Keratinocyte (primary cell): ENCODE measurements around the gene SLC66A2. TPM values are rescaled to one million over a fixed set of nuclear protein-coding genes. Genes with fewer than 3 reads are reported as not detected.

Experiments
- DNase-seq: peaks from one replicate; pipeline ENCODE4 v3.0.0-alpha.2; 2011; ENCODE audit warnings: low read depth, missing footprints, low spot score
- FAIRE-seq: peaks from 2 replicates; lab custom pipeline; 2011; peaks lifted over from hg19 to GRCh38; lab: Jason Lieb, UNC
- H2AFZ ChIP-seq: 2 replicates; pipeline ENCODE4 v1.6.0; 2012; ENCODE audit warnings: low read length, control low read depth, inconsistent platforms; ENCODE audit not compliant: control insufficient read depth
- H3K27ac ChIP-seq: 2 replicates; pipeline ENCODE4 v1.5.1; 2011; ENCODE audit warnings: low read length; ENCODE audit not compliant: control insufficient read depth, insufficient read depth
- H3K27me3 ChIP-seq: 3 replicates; pipeline ENCODE4 v1.6.0; 2011; ENCODE audit warnings: low read length; ENCODE audit not compliant: control insufficient read depth, insufficient read depth; ENCODE audit errors: extremely low read depth
- H3K36me3 ChIP-seq, 2 experiments: 2 replicates in 1 of 2; 3 replicates in 1 of 2; pipeline ENCODE4 v1.5.1; 2011; ENCODE audit warnings: low read length in 2 of 2, mild to moderate bottlenecking in 1 of 2; ENCODE audit not compliant: control insufficient read depth in 2 of 2, insufficient read depth in 2 of 2; ENCODE audit errors: extremely low read depth in 1 of 2
- H3K4me1 ChIP-seq: 3 replicates; pipeline ENCODE4 v1.5.1; 2011; ENCODE audit warnings: low read length; ENCODE audit not compliant: control insufficient read depth, insufficient read depth; ENCODE audit errors: extremely low read depth
- H3K4me2 ChIP-seq: 3 replicates; pipeline ENCODE4 v1.6.0; 2011; ENCODE audit warnings: low read depth, low read length; ENCODE audit not compliant: control insufficient read depth, insufficient read depth; ENCODE audit errors: extremely low read depth
- H3K4me3 ChIP-seq, 3 experiments: fragments of 200-600 bp in 1 of 3; sonication (generic) in 1 of 3; 2 replicates in 2 of 3; 3 replicates in 1 of 3; pipeline ENCODE4 v1.5.1; 2011 to 2016; ENCODE audit warnings: low read length in 3 of 3, mild to moderate bottlenecking in 3 of 3, control low read depth in 2 of 3, inconsistent platforms in 1 of 3, low read depth in 1 of 3, mixed read lengths in 1 of 3, mixed run types in 1 of 3, moderate library complexity in 1 of 3; ENCODE audit not compliant: control insufficient read depth in 2 of 3, insufficient read depth in 2 of 3; ENCODE audit errors: extremely low read depth in 1 of 3
- H3K79me2 ChIP-seq: 2 replicates; pipeline ENCODE4 v1.6.0; 2012; ENCODE audit warnings: low read length; ENCODE audit not compliant: control insufficient read depth, insufficient read depth
- H3K9ac ChIP-seq: 3 replicates; pipeline ENCODE4 v1.6.0; 2011; ENCODE audit warnings: low read length; ENCODE audit not compliant: control insufficient read depth, insufficient read depth; ENCODE audit errors: extremely low read depth
- H3K9me1 ChIP-seq: 3 replicates; pipeline ENCODE4 v1.6.0; 2011; ENCODE audit warnings: low read length; ENCODE audit not compliant: control insufficient read depth, insufficient read depth; ENCODE audit errors: extremely low read depth
- H3K9me3 ChIP-seq: 2 replicates; pipeline ENCODE4 v1.5.1; 2012; ENCODE audit warnings: low read depth, low read length; ENCODE audit not compliant: control insufficient read depth
- H4K20me1 ChIP-seq: 3 replicates; pipeline ENCODE4 v1.6.0; 2011; ENCODE audit warnings: low read length; ENCODE audit not compliant: control insufficient read depth, insufficient read depth; ENCODE audit errors: extremely low read depth
- EZH2 ChIP-seq: IDR thresholded peaks from one replicate; pipeline ENCODE4 v1.6.1; 2012; ENCODE audit warnings: inconsistent platforms, mild to moderate bottlenecking, low read length, moderate library complexity
- dilution Hi-C: fragments of 300-500 bp; cut with MboI; formaldehyde crosslinking; loops from one replicate; pipeline ENCODE4 v1.7.0; 2020; ENCODE audit warnings: low sequenced_read_pairs; ENCODE audit not compliant: extremely low pct_ligation_motif_present
- polyA plus RNA-seq, 5 experiments: library from polyadenylated mRNA; depleted of rRNA in 3 of 5; stranded (reverse) in 3 of 5; stranded (forward) in 1 of 5; unstranded in 1 of 5; fragments of >200 nt; gene quantifications; 1 replicate in 1 of 5; 2 replicates in 3 of 5; 3 replicates in 1 of 5; pipeline versions ENCODE4 v1.2.1 to v1.2.3, GENCODE V29; 2011 to 2012; ENCODE audit warnings: missing spikeins in 2 of 5, low read depth in 1 of 5, low replicate concordance in 1 of 5
- TF ChIP-seq, protein P1 (sequence below), 3 experiments: IDR thresholded peaks in 1 of 3; conservative IDR thresholded peaks in 1 of 3; optimal IDR thresholded peaks in 1 of 3; 2 replicates in 2 of 3; 3 replicates in 1 of 3; pipeline versions ENCODE3 to v1.5.1; 2011; ENCODE audit warnings: low read length in 3 of 3, mild to moderate bottlenecking in 3 of 3, moderate library complexity in 2 of 3, control low read depth in 1 of 3, inconsistent platforms in 1 of 3; ENCODE audit not compliant: insufficient read depth in 2 of 3; ENCODE audit errors: extremely low read depth in 1 of 3

SLC66A2 gene
- polyA plus RNA-seq, 1 donor (not counting 4 experiments of a cell fraction or from before 2014, with no cell fraction given): 16.3 TPM

- H3K9me3 ChIP-seq: no peaks in the 10 kb centered on the region
- H2AFZ ChIP-seq: no peak overlapping the region
- no peaks in the 10 kb centered on the region for H4K20me1 ChIP-seq
- no peak overlapping the region for H3K4me3 ChIP-seq
- H3K27me3 ChIP-seq: no peaks in the 10 kb centered on the region
- dilution Hi-C loops: no loop called here
- DNase-seq (no peak), FAIRE-seq (no peak)
- no peak overlapping the region for H3K9ac ChIP-seq
- H3K9me1 ChIP-seq: no peaks in the 10 kb centered on the region
- H3K36me3 ChIP-seq: peaks cover 0 to 2% of the 10 kb centered on the region in 2 experiments
- peaks cover 35% of the 10 kb centered on the region for H3K4me1 ChIP-seq
- no peak overlapping the region for H3K27ac ChIP-seq
- no peaks in the 10 kb centered on the region for H3K79me2 ChIP-seq
- no peak overlapping the region for H3K4me2 ChIP-seq
- TF ChIP-seq EZH2: no peak
- TF ChIP-seq, protein P1, sequence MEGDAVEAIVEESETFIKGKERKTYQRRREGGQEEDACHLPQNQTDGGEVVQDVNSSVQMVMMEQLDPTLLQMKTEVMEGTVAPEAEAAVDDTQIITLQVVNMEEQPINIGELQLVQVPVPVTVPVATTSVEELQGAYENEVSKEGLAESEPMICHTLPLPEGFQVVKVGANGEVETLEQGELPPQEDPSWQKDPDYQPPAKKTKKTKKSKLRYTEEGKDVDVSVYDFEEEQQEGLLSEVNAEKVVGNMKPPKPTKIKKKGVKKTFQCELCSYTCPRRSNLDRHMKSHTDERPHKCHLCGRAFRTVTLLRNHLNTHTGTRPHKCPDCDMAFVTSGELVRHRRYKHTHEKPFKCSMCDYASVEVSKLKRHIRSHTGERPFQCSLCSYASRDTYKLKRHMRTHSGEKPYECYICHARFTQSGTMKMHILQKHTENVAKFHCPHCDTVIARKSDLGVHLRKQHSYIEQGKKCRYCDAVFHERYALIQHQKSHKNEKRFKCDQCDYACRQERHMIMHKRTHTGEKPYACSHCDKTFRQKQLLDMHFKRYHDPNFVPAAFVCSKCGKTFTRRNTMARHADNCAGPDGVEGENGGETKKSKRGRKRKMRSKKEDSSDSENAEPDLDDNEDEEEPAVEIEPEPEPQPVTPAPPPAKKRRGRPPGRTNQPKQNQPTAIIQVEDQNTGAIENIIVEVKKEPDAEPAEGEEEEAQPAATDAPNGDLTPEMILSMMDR (optimal IDR thresholded peaks at IDR 0.05 in 1 of 3, IDR thresholded peaks at IDR 0.05 in 1 of 3, conservative IDR thresholded peaks at IDR 0.05 in 1 of 3; ENCODE audit: extremely low read depth in 1 of 3, insufficient read depth in 2 of 3, low read length in 3 of 3): no peak
Measured at GRCh38 chr18:79958981-79959380, 7.5 kb upstream of the SLC66A2 start.

DNA sequence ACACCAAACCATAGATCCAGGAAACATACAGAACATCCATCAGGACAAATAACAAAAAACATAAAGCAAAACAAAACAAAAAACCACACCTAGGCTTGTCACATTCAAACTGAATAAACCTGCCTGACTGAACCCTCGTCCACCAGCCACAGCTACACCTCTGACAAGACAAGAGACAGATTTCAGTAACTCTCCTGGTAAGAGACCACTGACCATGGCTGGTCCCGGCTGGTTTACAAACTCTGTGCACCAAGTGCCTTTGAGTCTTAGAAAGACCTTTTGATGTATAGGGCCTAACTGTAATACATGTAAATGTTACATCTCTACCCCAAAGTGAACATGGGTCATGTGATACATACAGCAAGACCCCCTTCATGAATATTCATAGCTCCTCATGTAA is 4.8 kb upstream of the SLC66A2 start:
- H3K27me3 ChIP-seq: no peaks in the 10 kb centered on the region
- FAIRE-seq (no peak), DNase-seq (no peak)
- no peak overlapping the region for H2AFZ ChIP-seq
- no peak overlapping the region for H3K4me2 ChIP-seq
- dilution Hi-C loops: no loop called here
- H3K4me3 ChIP-seq: no peak overlapping the region
- no peaks in the 10 kb centered on the region for H3K79me2 ChIP-seq
- H3K9ac ChIP-seq: no peak overlapping the region
- no peak overlapping the region for H3K27ac ChIP-seq
- no peaks in the 10 kb centered on the region for H3K9me1 ChIP-seq
- peaks cover 18% of the 10 kb centered on the region for H3K4me1 ChIP-seq
- no peaks in the 10 kb centered on the region for H3K9me3 ChIP-seq
- H3K36me3 ChIP-seq: peaks cover 0 to 2% of the 10 kb centered on the region in 2 experiments
- H4K20me1 ChIP-seq: no peaks in the 10 kb centered on the region
- TF ChIP-seq EZH2: no peak
